HG02571 (cell line): ENCODE data around the gene ATP8B4.
"Not testable (repeated sequence)": the region's sequence is repeated elsewhere in the genome, so short reads cannot be mapped to it uniquely, and the experiment has no call there.

Source experiments
- ATAC-seq: cut with Tn5 transposase; IDR thresholded peaks from one replicate; pipeline ENCODE4 v1.9.1; 2021; ENCODE audit warnings: mild to moderate bottlenecking, moderate library complexity; ENCODE audit not compliant: unreplicated experiment

Gene ATP8B4

DNA sequence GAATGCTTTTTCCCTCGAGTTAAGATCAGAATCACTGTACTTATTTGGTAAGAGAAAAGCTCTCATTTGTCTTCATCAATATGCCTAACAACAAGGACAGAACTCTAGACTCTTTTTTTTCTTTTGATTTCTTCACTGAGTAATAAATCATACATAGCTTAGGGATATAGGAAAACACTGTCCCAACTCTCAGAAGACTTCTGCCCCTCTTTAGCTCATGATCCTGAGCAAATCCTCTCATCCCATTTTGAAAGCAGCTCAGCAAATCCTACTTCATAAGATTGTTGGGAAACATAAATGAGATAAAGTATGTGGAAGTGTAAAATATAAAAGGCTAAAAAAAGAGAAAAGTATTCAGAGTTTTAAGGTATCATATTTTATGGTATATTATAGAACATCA lies 141.7 kb downstream of the ATP8B4 start:
- ATAC-seq, result no peak

DNA sequence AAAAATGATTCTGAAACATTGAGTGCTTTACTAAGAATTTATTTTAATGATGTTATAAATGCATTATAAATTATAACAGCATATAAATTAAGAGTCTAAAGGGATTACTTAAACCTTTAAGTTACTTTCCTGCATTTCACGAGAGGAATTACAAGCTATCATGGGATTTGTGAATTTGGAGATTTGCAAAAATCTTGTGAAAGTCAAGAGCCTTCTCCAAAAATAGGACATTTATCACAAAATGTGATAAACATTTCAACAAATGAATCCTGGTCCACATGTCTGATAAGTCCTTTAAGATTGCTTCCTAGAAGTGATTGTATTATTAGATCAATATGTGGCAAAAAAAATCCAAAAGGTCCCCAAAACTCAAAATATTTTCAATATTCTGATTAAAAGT lies 154.5 kb downstream of the ATP8B4 start:
- ATAC-seq, result no peak

DNA sequence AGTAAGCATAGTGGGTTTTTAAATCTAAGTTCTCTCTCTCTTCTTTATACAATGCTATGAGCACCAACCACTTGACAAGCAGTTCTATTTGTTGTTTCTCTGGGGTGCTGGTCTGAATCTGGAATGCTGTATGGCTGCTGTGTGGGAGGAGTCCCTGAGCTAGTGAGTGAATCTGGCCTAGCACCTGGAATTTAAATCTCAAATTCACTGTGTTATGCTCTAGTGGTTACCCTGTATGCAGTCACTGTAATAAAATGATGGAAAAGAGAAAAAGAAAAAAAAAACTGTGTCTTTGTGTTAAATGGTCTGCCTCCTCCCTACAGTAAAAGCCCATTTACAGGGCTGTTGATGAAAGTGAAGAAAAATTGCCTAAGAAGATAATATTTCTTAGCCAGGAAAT lies 155.0 kb downstream of the ATP8B4 start:
- no peak for ATAC-seq

DNA sequence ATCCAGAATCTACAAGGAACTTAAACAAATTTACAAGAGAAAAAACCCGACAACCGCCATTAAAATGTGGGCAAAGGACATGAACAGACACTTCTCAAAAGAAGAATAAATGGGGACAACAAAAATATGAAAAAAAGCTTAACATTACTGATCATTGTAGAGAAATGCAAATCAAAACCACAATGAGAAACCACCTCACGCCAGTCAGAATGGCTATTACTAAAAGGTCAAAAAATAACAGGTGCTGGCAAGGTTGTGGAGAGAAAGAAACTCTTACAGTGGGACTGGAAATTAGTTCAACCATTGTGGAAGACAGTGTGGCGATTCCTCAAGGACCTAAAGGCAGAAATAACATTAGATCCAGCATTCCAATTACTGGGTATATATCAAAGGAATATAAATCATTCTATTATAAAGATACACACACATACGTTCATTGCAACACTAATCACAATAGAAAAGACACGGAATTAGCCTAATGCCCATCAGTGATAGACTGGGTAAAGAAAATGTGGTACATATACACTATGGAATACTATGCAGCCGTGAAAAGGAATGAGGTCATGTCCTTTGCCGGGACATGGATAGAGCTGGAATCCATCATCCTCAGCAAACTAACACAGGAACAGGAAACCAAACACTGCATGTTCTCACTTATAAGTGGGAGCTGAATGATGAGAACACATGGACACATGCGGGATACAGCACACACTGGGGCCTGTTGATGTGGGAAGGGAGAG lies 155.8 kb downstream of the ATP8B4 start:
- ATAC-seq, result not testable (repeated sequence)

DNA sequence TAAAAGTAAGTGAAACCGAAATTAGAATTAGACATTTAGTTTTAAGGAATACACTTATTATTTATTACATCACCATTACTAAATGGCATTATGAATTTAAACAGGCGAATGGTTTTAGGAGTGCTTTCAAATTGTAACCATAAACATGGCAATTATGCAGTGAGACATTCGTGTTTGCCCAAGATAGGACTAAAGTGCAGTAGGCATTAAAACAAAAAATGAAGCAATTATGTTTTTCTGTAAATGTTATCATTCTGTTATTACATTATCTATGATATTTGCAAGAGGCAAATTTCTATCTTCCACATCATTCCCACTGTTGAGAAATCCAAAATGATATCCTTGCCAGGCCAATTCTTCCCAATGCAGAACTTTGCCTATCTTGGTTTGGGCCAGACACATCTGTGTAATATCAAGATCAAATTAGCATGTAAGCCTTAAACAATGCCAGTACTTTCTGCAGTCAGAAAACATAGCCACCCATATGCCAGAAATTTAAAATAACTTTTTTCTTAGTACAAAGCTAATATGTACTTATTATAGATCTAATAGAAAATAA lies 156.9 kb downstream of the ATP8B4 start:
- ATAC-seq, result no peak

DNA sequence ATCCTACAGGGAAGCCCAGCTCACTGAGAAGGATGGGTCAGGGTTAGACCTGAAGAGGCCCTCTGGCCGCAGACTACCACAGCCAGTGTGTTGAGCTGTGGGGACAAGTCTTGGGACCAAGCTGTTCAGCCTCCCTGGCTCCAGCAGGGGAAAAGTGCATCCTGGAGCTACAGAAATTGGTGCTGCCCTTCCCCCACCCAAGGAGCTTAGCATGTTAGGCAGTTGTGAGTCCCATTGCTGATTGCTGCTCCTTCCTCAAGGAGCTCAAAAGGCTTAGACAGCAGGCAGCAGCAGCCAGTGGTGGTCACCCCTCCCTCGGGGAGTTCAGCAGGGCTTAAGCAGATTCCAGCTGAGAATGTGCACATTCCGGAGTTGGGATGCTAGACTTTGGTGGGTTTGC lies 165.6 kb downstream of the ATP8B4 start:
- no peak for ATAC-seq

DNA sequence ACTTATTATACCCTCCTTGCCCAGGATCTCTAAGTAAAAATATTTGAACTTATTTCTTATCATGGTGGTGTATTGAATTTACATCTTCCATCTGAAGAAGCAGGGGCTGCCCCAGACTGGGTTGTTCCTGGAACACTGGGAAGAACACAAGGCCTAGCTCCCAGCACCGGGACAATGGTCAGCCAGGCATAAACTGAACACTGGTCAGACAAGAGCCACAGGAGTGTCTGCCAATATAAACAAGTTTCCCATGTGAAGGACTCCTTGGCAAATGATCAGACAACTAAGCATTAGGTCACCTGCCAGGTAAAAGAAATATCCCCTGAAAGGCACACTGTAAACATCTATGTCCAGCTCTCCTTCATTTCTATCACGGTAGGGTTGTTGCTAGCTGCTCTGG lies 172.4 kb downstream of the ATP8B4 start:
- no peak for ATAC-seq

DNA sequence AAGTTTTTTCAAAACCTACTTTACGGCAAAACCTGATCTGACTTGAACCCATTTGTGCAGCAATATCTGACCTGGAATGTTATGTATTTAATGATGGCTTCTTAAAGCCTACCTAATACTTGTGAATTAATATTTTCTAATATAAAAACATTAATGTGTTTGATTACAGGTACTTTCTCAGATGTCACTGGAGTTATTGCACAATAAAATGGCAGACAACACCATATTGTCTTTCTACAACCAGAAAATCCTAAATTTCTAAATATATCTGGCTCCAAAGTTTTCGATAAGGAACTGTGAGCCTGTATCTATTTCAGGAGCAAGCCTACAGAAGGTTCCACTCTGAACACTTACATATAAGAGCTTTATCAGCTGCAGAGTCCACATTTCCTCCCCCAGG lies 184.5 kb downstream of the ATP8B4 start:
- ATAC-seq, result no peak

DNA sequence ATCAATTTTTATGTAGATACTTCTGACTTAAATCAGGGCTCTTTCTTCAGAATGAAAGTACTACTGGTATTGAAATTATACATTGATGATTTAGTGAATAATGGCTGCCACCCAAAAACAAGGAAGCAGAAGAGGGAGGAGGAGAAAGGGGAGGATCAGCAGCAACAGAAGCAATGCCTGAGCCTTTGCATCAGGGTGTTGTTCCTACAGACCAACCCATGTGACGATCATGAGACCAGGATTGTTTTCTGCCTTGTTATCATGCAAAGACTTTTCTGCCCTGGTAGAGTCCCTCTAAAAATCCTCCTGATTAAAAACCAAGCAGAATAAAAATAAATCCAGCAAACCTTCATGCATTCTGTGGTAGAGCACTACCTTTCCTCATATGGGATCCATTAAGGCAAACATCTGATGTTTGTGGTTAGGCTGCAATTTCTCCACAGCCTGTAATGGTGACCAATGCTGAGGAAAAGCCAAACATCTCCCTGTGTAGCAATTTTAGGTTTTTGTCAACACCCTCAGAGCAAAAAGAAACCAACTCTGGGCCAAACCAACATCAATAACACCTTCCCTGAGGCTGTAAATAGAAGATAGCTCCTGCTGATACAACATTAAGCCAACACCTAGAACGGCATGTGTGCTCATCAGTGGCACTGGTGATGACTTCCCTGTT lies 191.7 kb downstream of the ATP8B4 start:
- ATAC-seq, result no peak

DNA sequence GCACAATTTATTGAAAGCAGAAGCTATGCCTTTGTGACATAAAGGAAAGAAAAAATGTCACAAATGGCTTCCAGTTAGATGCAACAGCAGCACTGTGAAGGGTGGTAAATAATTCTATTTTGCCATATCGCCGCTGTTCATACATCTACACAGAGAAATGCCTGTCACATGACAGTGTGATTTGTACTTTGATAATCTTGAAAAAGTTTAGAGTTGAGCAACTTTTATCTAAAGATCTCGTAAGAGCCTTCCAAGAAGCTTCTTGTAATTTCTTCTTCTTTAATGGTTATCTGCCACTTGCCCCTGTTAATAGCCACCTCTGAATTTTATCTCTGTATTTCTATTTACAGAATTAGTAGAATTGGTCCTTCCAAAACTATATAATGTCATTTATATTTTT lies 192.3 kb downstream of the ATP8B4 start:
- ATAC-seq, result no peak

DNA sequence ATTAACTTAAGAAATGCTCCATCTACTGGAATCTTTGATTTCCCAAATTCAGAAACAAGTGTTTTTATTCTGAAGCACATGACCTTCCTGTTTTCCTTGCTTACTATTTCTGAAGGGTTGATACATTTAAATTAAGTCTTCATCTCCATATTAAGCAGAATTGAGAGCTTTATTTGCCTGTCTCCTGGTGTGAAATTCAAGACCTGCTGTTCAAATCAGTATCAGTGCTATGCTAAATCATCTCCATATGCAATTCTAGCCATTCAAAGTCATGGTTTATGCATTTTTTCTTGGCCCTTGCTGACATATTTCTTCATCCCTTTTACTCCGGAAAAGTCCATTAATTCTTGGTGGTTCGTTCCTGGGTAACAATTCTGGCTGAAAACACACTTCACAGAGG lies 195.4 kb downstream of the ATP8B4 start:
- no peak for ATAC-seq

DNA sequence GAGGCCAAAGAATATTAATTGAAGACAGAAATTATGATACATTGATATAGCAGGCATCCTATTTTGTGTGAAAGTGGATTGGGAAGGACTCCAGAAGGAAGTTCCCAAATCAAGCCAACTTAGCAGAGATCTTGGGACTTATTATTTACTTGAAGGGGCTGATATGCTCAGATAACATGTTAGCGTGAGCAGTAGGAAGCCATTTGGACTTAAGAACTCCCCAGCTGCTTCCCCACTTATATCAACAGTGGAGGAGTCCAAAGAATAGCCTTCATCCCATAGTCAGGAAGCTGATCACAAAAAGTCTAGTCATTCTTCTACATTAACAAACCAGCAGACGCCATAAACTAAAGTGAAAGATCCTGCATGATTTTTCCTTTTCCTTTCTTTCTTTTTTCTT lies 200.0 kb downstream of the ATP8B4 start:
- ATAC-seq, result no peak

DNA sequence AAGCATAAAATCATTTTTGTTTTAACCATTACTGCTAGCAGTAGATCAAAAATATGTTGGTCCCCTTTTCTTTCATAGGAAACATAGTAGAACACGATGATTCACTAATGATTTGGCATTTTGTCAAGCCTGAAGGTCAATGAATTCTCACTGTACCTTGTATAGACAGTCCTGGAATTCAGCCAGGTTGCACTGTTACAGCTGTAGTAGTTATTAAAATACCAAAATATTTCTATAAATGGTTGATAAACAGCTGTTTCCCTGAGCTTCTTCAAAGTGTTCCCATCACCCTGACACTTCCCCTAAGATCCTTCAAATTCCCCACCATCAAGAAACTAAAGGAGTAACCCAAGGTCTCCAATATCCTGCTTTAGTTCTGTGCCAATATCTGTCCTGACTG lies 200.9 kb downstream of the ATP8B4 start:
- ATAC-seq, result no peak

DNA sequence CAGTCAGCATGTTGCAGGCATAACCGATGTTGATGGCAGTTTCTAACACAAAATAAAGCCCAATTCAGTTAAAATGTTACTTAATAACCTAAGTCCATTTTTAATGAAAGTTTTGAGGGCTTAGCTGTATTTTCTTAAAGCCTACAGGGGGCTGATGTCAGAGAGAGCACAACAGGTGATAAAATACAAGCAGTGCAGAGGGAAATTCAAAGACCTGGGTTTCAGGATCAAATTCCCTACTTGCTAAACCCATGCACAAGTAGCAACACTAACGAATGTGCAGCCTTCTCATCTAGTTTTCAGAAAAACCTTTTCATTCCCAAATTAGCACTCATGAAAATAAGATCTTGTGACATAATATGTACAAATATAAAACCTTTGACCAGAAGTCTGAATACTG lies 202.0 kb downstream of the ATP8B4 start:
- no peak for ATAC-seq

DNA sequence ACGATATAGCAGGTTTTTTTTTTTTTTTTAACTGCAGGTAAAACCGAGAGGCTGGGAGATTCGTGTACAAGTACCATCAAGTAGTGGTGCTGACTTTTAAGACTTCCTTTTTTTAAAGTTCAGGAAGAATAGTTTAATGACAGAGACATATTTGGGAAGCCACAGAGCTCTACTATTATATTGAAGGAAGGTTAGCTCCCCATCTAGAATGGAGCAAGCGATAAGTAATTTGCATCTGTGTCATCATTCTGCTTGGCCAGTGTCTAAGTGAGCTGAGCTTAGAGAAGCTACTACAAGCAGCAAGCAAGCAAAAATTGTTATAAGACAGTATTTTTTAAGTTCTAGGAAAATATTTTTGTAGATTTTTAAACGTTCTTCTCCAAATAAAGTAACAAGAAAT lies 203.2 kb downstream of the ATP8B4 start:
- ATAC-seq, result no peak

DNA sequence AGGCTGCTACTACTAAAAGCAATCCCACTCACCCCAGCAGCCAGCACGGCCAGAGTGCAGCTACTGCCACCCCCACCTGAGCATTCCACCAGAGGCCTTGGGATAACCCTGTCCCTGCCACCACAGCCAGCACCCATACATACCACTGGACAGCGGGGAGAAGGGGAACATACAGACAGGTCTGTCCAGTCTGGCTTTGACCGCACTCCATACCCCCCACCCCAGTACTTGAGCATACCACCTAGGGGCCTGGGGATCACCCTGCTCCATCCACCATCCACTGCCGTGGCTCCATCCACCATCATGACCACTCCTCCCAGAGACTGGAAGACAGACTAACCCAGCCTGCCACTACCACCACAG lies 210.1 kb downstream of the ATP8B4 start:
- no peak for ATAC-seq

DNA sequence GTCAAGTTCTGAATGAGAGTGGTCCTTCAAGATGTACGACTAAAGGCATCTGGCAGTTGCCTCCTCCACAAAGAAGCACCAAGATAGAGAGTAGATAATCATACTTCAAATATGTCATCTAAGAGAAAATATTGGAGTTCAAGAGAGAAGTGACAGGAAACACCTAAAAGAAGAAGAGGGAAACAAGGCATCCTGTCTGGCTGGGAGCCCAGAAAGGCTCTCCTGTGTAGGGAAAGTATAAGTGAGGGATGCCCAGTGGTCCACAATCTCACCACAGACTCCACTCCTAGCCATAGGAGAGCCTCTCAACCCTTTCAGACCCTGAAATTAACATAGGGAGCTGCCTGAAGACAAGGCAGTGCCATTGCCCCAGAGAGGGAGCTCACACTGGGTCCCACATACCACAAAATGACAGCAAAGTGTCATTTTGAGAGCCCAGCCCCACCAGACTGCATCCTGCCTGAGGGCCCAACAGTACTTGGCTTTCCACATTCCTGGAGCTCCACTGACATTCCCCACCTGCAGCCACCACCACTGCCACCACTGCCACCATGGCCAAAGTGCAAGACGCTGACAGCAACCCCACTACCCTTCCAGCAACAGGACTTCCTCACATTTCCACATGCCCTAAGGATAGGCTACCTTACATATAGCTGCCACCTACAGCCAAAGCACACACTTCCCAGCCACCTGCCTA lies 210.6 kb downstream of the ATP8B4 start:
- no peak for ATAC-seq

DNA sequence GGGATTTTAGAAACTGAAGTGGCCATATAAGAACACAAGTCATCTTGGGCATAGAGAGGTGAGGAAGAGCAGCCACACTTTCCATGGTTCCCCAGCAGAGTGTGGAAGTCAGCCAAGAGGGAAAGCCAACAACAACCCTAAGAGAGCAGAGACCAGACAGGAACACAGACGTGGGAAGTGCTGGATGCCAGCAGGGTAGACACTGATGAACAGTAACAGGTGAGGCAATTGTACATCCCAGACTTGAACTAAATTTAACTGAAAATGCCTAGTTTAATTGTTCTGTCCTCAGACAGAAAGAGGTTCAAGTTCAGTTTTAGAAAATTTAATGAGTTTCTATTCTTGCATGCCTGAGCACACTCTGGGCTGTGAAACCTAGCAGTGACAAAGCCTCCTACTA lies 212.1 kb downstream of the ATP8B4 start:
- no peak for ATAC-seq

DNA sequence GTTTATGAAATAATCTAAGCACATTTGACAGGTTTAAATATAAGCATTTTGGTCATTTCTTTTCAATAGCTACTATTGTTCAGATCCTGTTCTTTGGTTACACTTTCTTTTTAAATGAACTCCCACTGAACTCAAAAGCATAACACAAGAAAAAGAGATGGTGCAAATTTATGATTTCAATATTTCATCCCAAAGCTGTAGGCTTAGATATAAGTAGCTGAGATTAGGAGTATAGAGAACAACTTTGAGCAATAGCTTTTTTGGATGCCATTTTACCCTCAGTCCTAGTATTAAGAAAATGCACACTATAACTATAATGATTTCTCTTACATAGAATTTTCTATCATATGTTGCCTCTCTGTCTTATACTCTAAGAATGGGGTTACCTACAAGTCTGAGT lies 213.8 kb downstream of the ATP8B4 start:
- ATAC-seq, result no peak

DNA sequence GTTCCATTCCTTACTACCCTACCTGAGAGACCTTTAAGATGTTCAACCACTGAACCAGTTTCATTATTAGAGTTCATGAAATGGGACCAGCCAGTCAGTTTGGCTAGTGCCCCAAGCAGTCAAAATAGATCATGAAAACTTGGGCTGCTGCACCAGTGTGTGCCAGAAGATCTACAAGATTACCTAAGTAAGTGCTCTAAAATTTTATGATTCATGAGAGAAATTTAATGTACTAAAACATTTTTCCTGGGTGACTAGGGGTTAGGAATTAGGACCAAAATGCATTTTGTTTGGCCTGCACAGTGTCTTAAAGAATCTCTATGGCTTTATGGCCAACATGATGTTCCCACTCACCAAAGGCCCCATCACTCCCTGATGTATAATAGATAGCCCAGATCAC lies 214.7 kb downstream of the ATP8B4 start:
- no peak for ATAC-seq

DNA sequence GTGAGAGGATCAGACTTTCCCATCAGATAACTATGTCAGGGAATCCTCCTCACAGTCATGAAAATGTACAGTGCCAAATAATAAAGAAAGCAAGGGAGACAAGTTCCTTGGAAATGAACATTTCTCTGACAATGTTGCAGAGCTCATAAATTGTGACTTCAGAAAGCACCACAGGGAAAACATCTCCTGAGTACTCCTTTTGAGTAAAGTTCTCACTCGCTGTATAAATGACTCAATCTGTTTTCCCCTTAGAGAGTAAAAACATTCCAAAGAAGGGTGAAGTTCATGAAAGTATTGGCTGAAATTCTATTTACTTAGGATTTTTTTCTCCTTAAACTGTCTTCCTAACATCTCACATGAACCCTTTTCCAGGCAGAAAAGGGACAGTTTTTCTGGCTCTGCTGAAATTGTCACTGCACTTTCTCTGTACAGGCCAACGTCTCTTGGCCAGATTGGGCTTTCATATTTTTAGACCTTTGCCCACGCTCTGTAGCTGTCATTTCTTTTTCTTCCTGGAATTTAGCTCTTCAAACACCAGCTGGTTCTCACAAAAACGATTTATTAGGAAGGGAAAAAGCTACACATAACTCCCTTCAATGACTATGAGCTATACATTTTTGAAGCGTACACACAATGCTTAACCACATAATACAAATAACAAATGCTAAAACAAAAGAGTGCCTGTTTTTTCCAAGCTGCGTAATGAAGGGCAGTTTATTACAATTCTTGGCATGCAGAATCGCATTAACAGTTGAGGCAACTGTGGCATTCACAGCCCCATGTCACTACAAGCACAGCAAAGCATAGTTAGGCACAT lies 216.1 kb downstream of the ATP8B4 start:
- no peak for ATAC-seq
